Ectodermal cell (in vitro differentiated cells): ENCODE measurements around the gene RRP15.
"Not testable (repeated sequence)": the region's sequence is repeated elsewhere in the genome, so short reads cannot be mapped to it uniquely, and the experiment has no call there.

Source experiments
- H3K27ac ChIP-seq: 2 replicates; pipeline ENCODE4 v1.7.0; 2013; ENCODE audit warnings: mild to moderate bottlenecking, low read depth, low read length; ENCODE audit not compliant: insufficient read depth, poor library complexity, severe bottlenecking
- H3K27me3 ChIP-seq: 2 replicates; pipeline ENCODE4 v1.7.0; 2013; ENCODE audit warnings: mild to moderate bottlenecking, low read length; ENCODE audit not compliant: insufficient read depth, control insufficient read depth, poor library complexity, severe bottlenecking
- H3K36me3 ChIP-seq: one replicate; pipeline ENCODE4 v1.7.0; 2013; ENCODE audit warnings: low read length; ENCODE audit not compliant: control insufficient read depth, insufficient read depth
- H3K4me1 ChIP-seq: one replicate; pipeline ENCODE4 v1.7.0; 2013; ENCODE audit warnings: low read length; ENCODE audit not compliant: control insufficient read depth, insufficient read depth
- H3K4me3 ChIP-seq: 2 replicates; pipeline ENCODE4 v1.7.0; 2013; ENCODE audit warnings: low read depth, low read length, control low read depth; ENCODE audit not compliant: insufficient read depth
- H3K9me3 ChIP-seq: 2 replicates; pipeline ENCODE4 v1.7.0; 2013; ENCODE audit warnings: mild to moderate bottlenecking, low read length, moderate library complexity; ENCODE audit not compliant: control insufficient read depth
- WGBS, 2 experiments: methylation state at CpG; one replicate each; pipeline ENCODE4 v1.1.7; 2013; ENCODE audit warnings: missing lambda C conversion rate in 2 of 2; 5-methylcytosine and 5-hydroxymethylcytosine counted together

RRP15 gene

GRCh38 chr1:218304281-218305039 is 19.4 kb downstream of the RRP15 start:
- peaks cover 6% of the 10 kb centered on the region for H3K4me1 ChIP-seq
- 60 to 62% methylated on average over 8 of the region's 8 CpGs for WGBS, 2 experiments
- no peak overlapping the region for H3K4me3 ChIP-seq
- H3K36me3 ChIP-seq, result no peaks in the 10 kb centered on the region
- H3K27ac ChIP-seq, result no peak overlapping the region
- no peaks in the 10 kb centered on the region for H3K27me3 ChIP-seq
- no peaks in the 10 kb centered on the region for H3K9me3 ChIP-seq

- Histone ChIP-seq H3K9me3 (no peaks in the 10 kb centered on the region), H3K4me3 (no peak overlapping the region)
These were observed 20.5 kb downstream of the RRP15 start for GRCh38 chr1:218305472-218306064.

GRCh38 chr1:218312509-218312908 is 27.4 kb downstream of the RRP15 start:
- Histone ChIP-seq H3K9me3 (no peaks in the 10 kb centered on the region), H3K27ac (no peak overlapping the region), H3K4me3 (no peak overlapping the region), H3K27me3 (no peaks in the 10 kb centered on the region), H3K4me1 (no peaks in the 10 kb centered on the region), H3K36me3 (no peaks in the 10 kb centered on the region)
- 91 to 97% methylated on average over 2 of the region's 2 CpGs for WGBS, 2 experiments

More at GRCh38 chr1:218305472-218306064, 20.5 kb downstream of the RRP15 start:
- no peaks in the 10 kb centered on the region for H3K27me3 ChIP-seq
- no peak overlapping the region for H3K27ac ChIP-seq
- peaks cover 6% of the 10 kb centered on the region for H3K4me1 ChIP-seq
- H3K36me3 ChIP-seq, result no peaks in the 10 kb centered on the region
- WGBS, 2 experiments, result 94 to 95% methylated on average over 6 of the region's 6 CpGs

- Histone ChIP-seq H3K27me3 (no peaks in the 10 kb centered on the region), H3K9me3 (no peaks in the 10 kb centered on the region)
- WGBS, 2 experiments, result 93 to 98% methylated on average over 3 of the region's 3 CpGs
These were observed 29.2 kb downstream of the RRP15 start for GRCh38 chr1:218314316-218314715.

GRCh38 chr1:218315638-218316037 is 30.5 kb downstream of the RRP15 start:
- H3K36me3 ChIP-seq, result no peaks in the 10 kb centered on the region
- H3K4me1 ChIP-seq, result no peaks in the 10 kb centered on the region
- no peak overlapping the region for H3K4me3 ChIP-seq
- H3K27ac ChIP-seq, result no peak overlapping the region
- H3K27me3 ChIP-seq, result no peaks in the 10 kb centered on the region
- no peaks in the 10 kb centered on the region for H3K9me3 ChIP-seq
- 87 to 92% methylated on average over 4 of the region's 4 CpGs for WGBS, 2 experiments

More at GRCh38 chr1:218314316-218314715, 29.2 kb downstream of the RRP15 start:
- H3K36me3 ChIP-seq, result no peaks in the 10 kb centered on the region
- no peaks in the 10 kb centered on the region for H3K4me1 ChIP-seq
- H3K4me3 ChIP-seq, result no peak overlapping the region
- H3K27ac ChIP-seq, result no peak overlapping the region

- no peaks in the 10 kb centered on the region for H3K9me3 ChIP-seq
- H3K36me3 ChIP-seq, result no peaks in the 10 kb centered on the region
- H3K27me3 ChIP-seq, result no peaks in the 10 kb centered on the region
- WGBS, 2 experiments, result 94 to 99% methylated on average over 5 of the region's 5 CpGs
- no peaks in the 10 kb centered on the region for H3K4me1 ChIP-seq
- no peak overlapping the region for H3K27ac ChIP-seq
- no peak overlapping the region for H3K4me3 ChIP-seq
These were observed 32.0 kb downstream of the RRP15 start for GRCh38 chr1:218317061-218317460.

GRCh38 chr1:218320182-218320581 is 35.1 kb downstream of the RRP15 start:
- H3K27ac ChIP-seq, H3K4me1 ChIP-seq, H3K9me3 ChIP-seq, H3K36me3 ChIP-seq, H3K27me3 ChIP-seq, H3K4me3 ChIP-seq: not testable (repeated sequence)
- no CpG with 5 or more reads among the region's 3 CpGs for WGBS, 2 experiments

- H3K4me1 ChIP-seq, result no peaks in the 10 kb centered on the region
- WGBS, 2 experiments, result 96% methylated on average over 17 of the region's 17 CpGs
- H3K36me3 ChIP-seq, result peaks cover 9% of the 10 kb centered on the region
These were observed 37.7 kb downstream of the RRP15 start for GRCh38 chr1:218322762-218323161.

GRCh38 chr1:218323568-218324225 is 38.6 kb downstream of the RRP15 start:
- Histone ChIP-seq H3K36me3 (peaks cover 9% of the 10 kb centered on the region), H3K9me3 (no peaks in the 10 kb centered on the region), H3K4me1 (no peaks in the 10 kb centered on the region), H3K27me3 (no peaks in the 10 kb centered on the region), H3K27ac (no peak overlapping the region), H3K4me3 (no peak overlapping the region)
- 95 to 96% methylated on average over 21 of the region's 21 CpGs for WGBS, 2 experiments

More at GRCh38 chr1:218322762-218323161, 37.7 kb downstream of the RRP15 start:
- Histone ChIP-seq H3K27me3 (no peaks in the 10 kb centered on the region), H3K27ac (no peak overlapping the region), H3K9me3 (no peaks in the 10 kb centered on the region), H3K4me3 (no peak overlapping the region)

GRCh38 chr1:218324226-218324580 is 39.1 kb downstream of the RRP15 start:
- Histone ChIP-seq H3K4me1 (no peaks in the 10 kb centered on the region), H3K9me3 (no peaks in the 10 kb centered on the region), H3K27me3 (no peaks in the 10 kb centered on the region), H3K4me3 (no peak overlapping the region), H3K36me3 (peaks cover 9% of the 10 kb centered on the region), H3K27ac (no peak overlapping the region)
- WGBS, 2 experiments, result 95 to 97% methylated on average over 20 of the region's 20 CpGs
